Hematopoietic multipotent progenitor cell (in vitro differentiated cells): Measurements from ENCODE around the gene EMC10. TPM values are rescaled to one million over a fixed set of nuclear protein-coding genes. Genes with fewer than 3 reads are reported as not detected.

Source experiments
- DNase-seq, 3 donors: peaks; one replicate each; pipeline ENCODE4 v3.0.0-alpha.2; 2011 to 2015; ENCODE audit warnings: low read depth in 2 of 3, low spot score in 2 of 3
- total RNA-seq: library from RNA; depleted of rRNA; stranded (reverse); fragments of >200 nt; gene quantifications from one replicate; pipeline ENCODE4 v1.2.3, GENCODE V29; 2012

Gene EMC10
- total RNA-seq, 1 donor = 80.0 TPM

DNA sequence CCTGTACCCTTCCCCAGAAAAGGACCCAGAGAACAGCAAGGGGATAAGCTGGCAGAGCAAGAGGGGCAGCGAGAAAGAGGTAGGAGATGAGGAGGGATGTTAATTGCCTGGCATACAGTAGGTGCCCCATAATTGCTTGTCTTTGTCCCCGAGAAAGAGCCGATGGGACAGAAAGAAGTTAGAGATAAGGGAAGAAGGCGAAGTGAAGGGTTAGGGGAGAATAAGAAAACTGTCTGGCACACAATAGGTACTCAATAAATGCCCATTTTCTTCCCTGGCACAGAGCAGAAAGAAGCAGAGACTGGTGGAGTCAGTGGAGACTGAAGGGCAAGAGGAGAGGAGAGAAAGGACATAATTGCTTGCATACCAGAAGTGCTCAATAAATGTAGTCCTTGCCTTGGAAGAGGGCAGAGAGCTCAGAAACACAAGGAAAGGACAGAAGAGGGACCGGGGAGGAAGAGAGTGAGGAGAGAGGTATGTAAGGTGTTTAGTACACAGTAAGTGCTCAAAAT lies 18.8 kb downstream of the EMC10 start:
- DNase-seq = no peak

GRCh38 chr19:50496189-50497021 lies 20.1 kb downstream of the EMC10 start:
- DNase-seq = no peak

DNA sequence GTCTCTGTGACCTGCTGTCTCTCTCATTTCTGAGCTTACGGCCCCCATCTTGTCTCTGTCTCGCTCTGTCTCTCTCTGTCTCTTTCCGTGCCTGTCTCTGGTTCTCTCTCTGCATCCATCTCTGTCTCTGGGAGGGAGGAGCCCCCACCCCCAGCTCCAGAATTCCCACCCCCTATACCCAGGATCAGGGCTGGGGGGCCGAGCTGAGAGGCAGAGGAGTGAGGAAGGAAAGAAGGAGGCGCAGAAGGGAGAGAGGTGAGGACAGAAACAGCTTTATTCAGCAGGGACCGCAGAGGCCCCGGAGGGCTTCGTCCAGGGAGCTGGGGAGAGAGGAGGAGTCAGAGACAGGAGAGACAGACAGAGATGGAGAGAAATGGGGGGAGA lies 20.7 kb downstream of the EMC10 start:
- DNase-seq = no peak

GRCh38 chr19:50498219-50499056 lies 22.1 kb downstream of the EMC10 start:
- no peak for DNase-seq

DNA sequence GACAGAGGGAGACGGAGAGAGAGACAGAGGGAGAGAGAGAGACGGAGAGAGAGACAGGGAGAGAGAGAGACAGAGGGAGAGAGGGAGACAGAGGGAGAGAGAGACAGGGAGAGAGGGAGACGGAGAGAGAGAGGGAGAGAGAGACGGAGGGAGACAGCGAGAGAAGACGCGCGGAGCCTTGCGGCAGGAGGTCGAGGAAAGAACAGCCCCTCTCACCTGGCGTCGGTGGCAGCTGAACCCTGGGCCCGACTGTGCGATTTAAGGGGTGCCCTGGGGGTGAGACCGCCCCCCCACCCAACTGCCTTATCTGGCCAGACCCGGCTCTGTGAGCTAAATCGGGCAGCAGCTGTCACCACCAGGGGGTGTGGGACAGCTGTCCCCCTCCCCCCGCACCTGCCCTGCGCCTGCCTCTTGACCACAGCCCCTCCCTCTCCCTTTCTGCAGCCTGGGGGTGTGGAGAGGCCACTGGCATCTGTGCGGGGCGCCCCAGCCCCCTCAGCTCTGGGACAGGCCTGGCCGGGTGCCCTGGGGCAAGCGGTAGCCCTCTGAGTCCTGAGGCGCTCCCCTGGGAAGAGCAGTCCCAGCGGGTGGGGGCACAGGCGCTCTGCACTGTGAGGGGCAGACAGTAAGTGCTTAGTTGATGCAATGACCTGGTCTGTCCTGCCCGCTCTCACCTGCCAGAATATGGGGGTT lies 23.9 kb downstream of the EMC10 start:
- peak in 2 of 3 donors; percentile 43 to 66 for DNase-seq

DNA sequence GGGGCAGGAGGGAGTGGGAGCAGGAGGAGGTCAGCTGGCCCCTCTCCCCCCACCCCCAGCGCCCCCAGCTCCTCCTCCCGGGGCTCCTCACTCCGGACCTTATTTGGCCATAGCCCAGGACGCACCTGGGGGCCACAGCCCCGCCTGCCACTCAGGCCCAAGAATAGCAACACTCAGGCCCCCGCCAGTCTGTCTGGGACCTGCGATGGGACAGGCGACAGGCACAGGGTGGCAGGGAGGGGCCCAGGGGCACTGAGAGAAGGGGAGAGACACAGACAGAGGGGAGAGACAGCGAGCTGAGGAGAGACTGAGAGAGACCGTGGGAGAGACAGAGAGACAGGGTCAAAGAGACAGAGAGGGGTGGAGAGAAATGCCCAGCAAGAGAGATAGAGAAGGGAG lies 24.4 kb downstream of the EMC10 start:
- DNase-seq = no peak

GRCh38 chr19:50501186-50501567 lies 24.9 kb downstream of the EMC10 start:
- no peak for DNase-seq

- DNase-seq = no peak
Observed at GRCh38 chr19:50501568-50502475, 25.5 kb downstream of the EMC10 start.

GRCh38 chr19:50505856-50506611 lies 29.7 kb downstream of the EMC10 start:
- no peak for DNase-seq

DNA sequence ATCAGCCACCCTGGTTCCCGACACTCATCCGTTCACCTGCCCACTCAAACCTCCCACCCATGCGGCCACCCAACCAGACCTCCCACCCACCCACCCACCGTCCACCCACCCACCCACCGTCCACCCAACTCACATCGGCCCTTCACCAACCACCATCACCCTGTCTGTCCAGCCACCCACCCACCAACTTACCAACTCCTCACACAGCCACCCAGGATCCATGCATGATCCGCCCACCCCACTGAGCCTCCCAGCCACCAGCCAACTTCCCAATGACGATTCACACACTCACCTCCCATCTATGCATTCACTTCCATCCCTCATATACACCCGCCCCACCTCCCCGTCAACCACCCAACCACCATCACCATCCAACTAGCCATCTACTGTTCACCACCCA lies 30.4 kb downstream of the EMC10 start:
- DNase-seq = no peak

- DNase-seq = no peak
Observed at GRCh38 chr19:50507376-50507775, 31.1 kb downstream of the EMC10 start.

- DNase-seq = no peak
Observed at GRCh38 chr19:50508843-50509190, 32.5 kb downstream of the EMC10 start.

DNA sequence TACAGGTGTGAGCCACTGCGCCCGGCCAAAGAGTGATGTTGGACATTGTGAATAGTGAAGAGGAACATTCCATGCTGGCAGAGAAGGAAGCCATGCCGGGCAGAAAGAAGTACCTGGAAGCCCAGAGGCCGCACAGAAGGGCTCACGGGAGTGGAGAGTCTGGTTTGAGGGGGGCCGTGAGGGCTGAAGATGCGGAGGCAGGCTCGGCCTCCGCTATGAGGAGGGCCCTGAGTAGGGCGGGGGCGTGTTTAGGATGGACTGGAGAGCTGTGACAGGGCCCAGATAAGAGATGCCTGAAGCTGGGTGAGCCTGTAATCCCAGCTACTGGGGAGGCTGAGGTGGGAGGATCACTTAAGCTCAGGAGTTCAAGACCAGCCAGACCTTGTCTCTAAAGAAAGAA lies 33.1 kb downstream of the EMC10 start:
- no peak for DNase-seq

GRCh38 chr19:50510121-50510670 lies 33.9 kb downstream of the EMC10 start:
- no peak for DNase-seq

- DNase-seq = peak in 1 of 3 donors; percentile 37
Observed at GRCh38 chr19:50510700-50511068, 34.4 kb downstream of the EMC10 start.

DNA sequence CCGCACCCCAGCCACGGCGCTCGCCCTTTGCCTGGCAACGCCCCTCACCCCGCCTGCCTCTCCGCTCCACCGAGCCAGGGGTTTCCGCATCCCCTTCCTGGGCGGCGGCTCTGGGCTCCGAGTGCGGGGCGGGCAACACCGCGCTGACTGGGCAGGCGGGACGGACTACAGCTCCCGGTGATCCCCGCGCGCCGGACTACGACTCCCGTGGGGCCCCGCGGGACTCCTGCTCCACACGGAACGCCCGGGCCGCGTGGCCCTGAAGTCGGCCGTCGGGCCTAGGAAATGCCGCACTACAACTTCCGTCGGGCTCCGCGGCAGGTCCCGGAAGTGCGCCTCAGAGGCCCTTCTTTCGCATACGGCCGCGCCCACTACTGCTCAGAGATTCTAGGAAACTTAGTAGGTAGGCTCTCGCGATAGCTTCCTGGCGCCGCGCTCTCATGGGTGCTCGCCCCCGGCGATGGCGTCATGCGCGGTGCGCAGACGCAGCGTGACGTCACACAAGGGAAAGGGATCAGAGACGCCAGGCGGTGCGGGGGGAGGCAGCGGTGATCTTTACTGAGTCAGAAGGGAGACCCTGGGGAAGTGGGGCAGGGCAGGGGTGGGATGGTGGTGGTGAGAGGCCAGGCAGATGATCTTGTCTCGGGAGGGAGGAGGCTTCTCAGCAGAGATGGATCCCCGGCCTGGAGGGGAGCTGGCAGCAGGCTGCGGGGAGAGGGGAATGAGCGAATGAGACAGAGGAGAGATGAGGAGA lies 34.9 kb downstream of the EMC10 start, which contains the start of gene JOSD2:
Gene JOSD2 (minus strand): TSS at position 123 of the 754 bp plus-strand sequence. CDS start 760 bp downstream, outside the sequence.
- DNase-seq = peak; percentile 93 to 100 (median 99)

DNA sequence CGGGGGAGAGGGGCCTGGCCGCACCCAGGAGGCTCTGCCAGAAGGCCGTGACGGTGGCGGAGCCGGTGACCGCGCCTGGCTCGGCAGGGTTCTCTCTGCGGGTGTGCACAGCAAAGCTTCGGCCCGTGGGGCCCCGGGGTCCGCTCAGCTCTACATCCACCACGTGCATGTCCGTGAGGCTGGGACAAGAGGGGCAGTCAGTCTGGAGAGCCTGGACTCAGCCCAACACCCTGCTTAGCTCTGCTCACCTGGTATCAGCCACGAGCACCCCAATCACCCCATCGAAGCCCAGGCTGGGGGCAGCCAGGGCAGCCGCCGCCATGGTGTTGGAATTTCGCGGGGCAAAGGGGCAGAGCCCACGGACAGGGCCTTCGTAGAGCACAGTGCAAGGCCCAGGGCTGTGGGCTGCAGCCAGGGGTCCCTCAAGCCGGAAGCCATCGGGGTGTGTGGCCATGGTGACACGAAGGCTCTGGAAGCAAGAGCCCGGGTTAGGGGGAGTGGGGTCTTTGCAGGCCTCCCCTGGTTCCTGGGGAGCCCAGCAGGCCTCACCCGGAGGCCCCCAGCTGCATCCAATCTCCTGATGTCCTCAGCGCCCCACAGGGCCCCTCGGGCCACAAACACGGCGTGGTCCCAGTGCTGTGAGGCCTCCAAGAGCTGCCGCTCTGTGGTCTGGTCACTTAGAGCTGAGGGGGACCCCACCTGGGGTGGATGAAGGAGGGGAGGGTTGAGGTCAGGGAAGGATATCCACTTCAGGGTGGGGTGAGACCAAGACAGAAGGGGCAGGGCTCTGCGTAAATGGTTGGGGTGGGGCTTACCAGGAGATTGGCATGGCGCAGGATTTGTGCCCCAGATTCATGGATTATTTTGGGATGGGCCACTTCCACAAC lies 36.0 kb downstream of the EMC10 start:
- DNase-seq = no peak
